22Rv1 (cell line): ENCODE data around the gene PEX11B.

ENCODE experiments used
- ZFX ChIP-seq: fragments of 450-650 bp; IDR thresholded peaks from 2 replicates; pipeline ENCODE4 v1.6.1; 2017; ENCODE audit warnings: antibody characterized with exemption, borderline replicate concordance
- TF ChIP-seq, protein P1 (sequence below): fragments of 450-650 bp; IDR thresholded peaks from 2 replicates; pipeline ENCODE4 v1.5.1; 2017; ENCODE audit warnings: mild to moderate bottlenecking

- TF ChIP-seq, protein P1, sequence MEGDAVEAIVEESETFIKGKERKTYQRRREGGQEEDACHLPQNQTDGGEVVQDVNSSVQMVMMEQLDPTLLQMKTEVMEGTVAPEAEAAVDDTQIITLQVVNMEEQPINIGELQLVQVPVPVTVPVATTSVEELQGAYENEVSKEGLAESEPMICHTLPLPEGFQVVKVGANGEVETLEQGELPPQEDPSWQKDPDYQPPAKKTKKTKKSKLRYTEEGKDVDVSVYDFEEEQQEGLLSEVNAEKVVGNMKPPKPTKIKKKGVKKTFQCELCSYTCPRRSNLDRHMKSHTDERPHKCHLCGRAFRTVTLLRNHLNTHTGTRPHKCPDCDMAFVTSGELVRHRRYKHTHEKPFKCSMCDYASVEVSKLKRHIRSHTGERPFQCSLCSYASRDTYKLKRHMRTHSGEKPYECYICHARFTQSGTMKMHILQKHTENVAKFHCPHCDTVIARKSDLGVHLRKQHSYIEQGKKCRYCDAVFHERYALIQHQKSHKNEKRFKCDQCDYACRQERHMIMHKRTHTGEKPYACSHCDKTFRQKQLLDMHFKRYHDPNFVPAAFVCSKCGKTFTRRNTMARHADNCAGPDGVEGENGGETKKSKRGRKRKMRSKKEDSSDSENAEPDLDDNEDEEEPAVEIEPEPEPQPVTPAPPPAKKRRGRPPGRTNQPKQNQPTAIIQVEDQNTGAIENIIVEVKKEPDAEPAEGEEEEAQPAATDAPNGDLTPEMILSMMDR = no peak
- no peak for TF ChIP-seq ZFX
These were observed 32.1 kb downstream of the PEX11B start for GRCh38 chr1:145886390-145886789.
